ENCODE measurements around the gene CFAP410. TPM values are rescaled to one million over a fixed set of nuclear protein-coding genes. Genes with fewer than 3 reads are reported as not detected.

Gene CFAP410
- total and polyA plus RNA-seq, 2 of the 8 experiments (the other 6 are each of a cell fraction or from before 2014, with no cell fraction given), result 10.6 to 12.0 TPM

GRCh38 chr21:44376606-44377005 lies 37.4 kb upstream of the CFAP410 start:
- Histone ChIP-seq H4K91ac (replicated peaks; ENCODE audit: insufficient read length, low read length) (no peak overlapping the region), H4K5ac (ENCODE audit: insufficient read length, low read depth, low read length) (no peak overlapping the region), H3K79me2 (ENCODE audit: control insufficient read depth in 1 of 2, insufficient read depth in 2 of 2, low read length in 2 of 2) (no peaks in the 10 kb centered on the region), H3K18ac (ENCODE audit: extremely low read depth, low read length) (no peak overlapping the region), H3K4me1 (replicated peaks in 1 of 4; ENCODE audit: control insufficient read depth in 3 of 4, insufficient read depth in 4 of 4, low read length in 3 of 4) (peaks cover 0 to 9% (median 2%) of the 10 kb centered on the region in 4 experiments; a peak in 2 of 7 replicates), H4K8ac (ENCODE audit: extremely low read depth, insufficient read depth, low read length) (no peak overlapping the region; the same call in 1 of the 2 replicates), H3K4me2 (ENCODE audit: insufficient read depth in 1 of 2, low read depth in 2 of 2, low read length in 2 of 2) (no peak overlapping the region), H3K23me2 (ENCODE audit: low read depth, low read length) (peaks cover 2% of the 10 kb centered on the region; the same call in 1 of the 2 replicates), H2BK5ac (ENCODE audit: low read depth, low read length) (0 out of 2 replicates have a peak overlapping the region, but pooled peaks have one; percentile 44), H3K56ac (replicated peaks; ENCODE audit: insufficient read length, low read depth, low read length) (no peak overlapping the region), H2BK120ac (replicated peaks; ENCODE audit: low read depth, low read length) (no peak overlapping the region), H3K23ac (ENCODE audit: insufficient read length) (no peak overlapping the region), H2BK15ac (ENCODE audit: low read length) (no peak overlapping the region), H2BK20ac (ENCODE audit: low read length) (no peak overlapping the region), H3K4ac (replicated peaks; ENCODE audit: insufficient read length, low read depth, low read length) (no peak overlapping the region), H2AFZ (ENCODE audit: low read length) (no peak overlapping the region), H3K36me3 (ENCODE audit: control insufficient read depth in 2 of 4, insufficient read depth in 4 of 4, low read length in 3 of 4) (no peaks in the 10 kb centered on the region), H3K27ac (ENCODE audit: low read depth, low read length) (no peak overlapping the region), H3K9ac (replicated peaks in 1 of 4; ENCODE audit: extremely low read depth in 1 of 4, low read depth in 3 of 4, low read length in 3 of 4) (no peak overlapping the region), H3K4me3 (ENCODE audit: extremely low read depth in 1 of 4, insufficient read depth in 2 of 4, low read depth in 3 of 4, low read length in 4 of 4) (no peak overlapping the region), H3K9me3 (ENCODE audit: insufficient read depth in 2 of 2, low read depth in 1 of 2, low read length in 1 of 2) (peaks cover 6 to 14% of the 10 kb centered on the region in 2 experiments; a peak in 3 of 4 replicates), H2BK12ac (ENCODE audit: low read depth, low read length) (peak overlapping the region; percentile 78; the same call in 1 of the 2 replicates), H2AK5ac (ENCODE audit: low read depth, low read length) (peak overlapping the region; percentile 18; the same call in 1 of the 2 replicates), H4K20me1 (replicated peaks in 1 of 2; ENCODE audit: control insufficient read depth in 1 of 2, insufficient read depth in 2 of 2, low read length in 2 of 2) (no peaks in the 10 kb centered on the region), H3K79me1 (ENCODE audit: low read depth, low read length) (no peaks in the 10 kb centered on the region), H3K27me3 (replicated peaks in 1 of 4; ENCODE audit: control insufficient read depth in 3 of 4, extremely low read depth in 1 of 4, insufficient read depth in 3 of 4, low read length in 3 of 4) (no peaks in the 10 kb centered on the region), H3K14ac (ENCODE audit: insufficient read length) (no peak overlapping the region)
- FAIRE-seq (no peak), DNase-seq (ENCODE audit: low read depth in 1 of 2, low spot score in 2 of 2) (no peak)
- ChIA-PET CTCF (ENCODE audit: partially characterized antibody) (interaction anchor here (0.6 to 2.8 kb wide), 14 partner anchors 8 to 298 kb away, joined by 3 to 15 read pairs (median 4); no protein-coding TSS in a partner anchor), POLR2A (ENCODE audit: partially characterized antibody) (interaction anchor here (0.6 to 1.3 kb wide), 2 partner anchors 36 to 45 kb away, joined by 3 read pairs; no protein-coding TSS in a partner anchor)
- WGBS, 2 experiments (ENCODE audit: extremely low coverage in 1 of 2, insufficient coverage in 1 of 2, insufficient read length in 1 of 2, insufficient replicate concordance in 2 of 2, low coverage in 1 of 2, low lambda C conversion rate in 2 of 2, missing lambda C conversion rate in 1 of 2), result 86% methylated on average over 9 of the region's 9 CpGs; no CpG with 5 or more reads in 1 of the 2 experiments
- no peak for TF ChIP-seq BRCA1 (IDR thresholded peaks at IDR 0.05; ENCODE audit: low read depth, low read length)
- TF ChIP-seq YY1 (IDR thresholded peaks at IDR 0.05; ENCODE audit: low read depth, low read length), result no peak

Data from H1 (cell line).